NCI-H510A treated with DMSO at 0.1 percent for 48 hours (cell line): Measurements from ENCODE around the gene LRRC41.
"Not testable (repeated sequence)": the region's sequence is repeated elsewhere in the genome, so short reads cannot be mapped to it uniquely, and the experiment has no call there.

Experiments
- DNase-seq: peaks from one replicate; lab custom pipeline; 2025; lab: John Stamatoyannopoulos, UW

Gene LRRC41

GRCh38 chr1:46285730-46286477 lies 17.5 kb downstream of the LRRC41 start:
- peak; percentile 90 for DNase-seq

DNA sequence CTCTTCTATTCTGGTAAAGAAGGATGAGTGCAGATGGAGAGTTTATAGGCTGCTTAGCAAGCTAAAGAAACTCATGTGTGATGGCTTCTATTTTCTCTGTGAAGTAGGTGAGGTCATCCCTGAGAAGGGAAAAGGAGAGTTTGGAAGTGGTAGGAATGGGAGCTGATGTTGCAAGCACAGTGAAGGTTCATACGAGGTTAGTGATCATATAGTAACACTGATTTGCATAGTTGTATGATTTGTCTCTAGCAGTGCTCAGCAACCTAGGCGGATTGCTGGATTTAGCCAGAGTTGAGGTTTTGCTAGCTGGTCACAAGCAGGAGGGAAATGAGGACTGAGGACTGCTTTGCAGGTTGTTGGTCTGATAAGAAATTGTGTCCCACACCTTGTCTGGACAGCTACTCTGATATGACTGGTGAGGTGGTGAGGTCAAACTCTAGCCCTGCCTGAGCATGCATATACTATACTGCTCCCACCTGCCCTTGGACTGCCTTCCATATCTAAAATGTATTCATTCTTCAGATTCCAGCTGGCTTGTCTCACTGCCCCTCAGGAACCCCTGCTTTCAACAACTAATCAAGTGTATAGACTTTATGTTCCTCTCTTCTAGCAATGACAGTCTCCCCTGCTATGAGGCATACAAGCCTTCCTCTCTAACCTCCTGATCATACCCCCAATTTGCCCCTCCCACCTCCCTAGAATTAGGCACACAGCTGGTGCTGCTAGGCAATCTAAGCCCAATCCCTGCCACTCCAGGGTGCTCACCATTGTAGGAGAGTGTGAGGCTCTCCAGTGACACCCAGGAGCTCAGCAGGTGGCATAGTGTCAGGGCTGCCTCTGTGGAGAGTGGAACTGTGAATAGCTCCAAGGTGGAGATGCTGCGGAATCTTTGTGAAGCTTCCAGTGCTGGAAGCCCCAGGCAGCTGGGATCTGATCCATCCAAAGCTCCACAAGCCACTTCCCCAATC lies 18.5 kb downstream of the LRRC41 start:
- DNase-seq: peak; percentile 24

GRCh38 chr1:46284058-46284457 lies 19.4 kb downstream of the LRRC41 start:
- no peak for DNase-seq

GRCh38 chr1:46281021-46281420 lies 22.4 kb downstream of the LRRC41 start:
- DNase-seq: no peak

DNA sequence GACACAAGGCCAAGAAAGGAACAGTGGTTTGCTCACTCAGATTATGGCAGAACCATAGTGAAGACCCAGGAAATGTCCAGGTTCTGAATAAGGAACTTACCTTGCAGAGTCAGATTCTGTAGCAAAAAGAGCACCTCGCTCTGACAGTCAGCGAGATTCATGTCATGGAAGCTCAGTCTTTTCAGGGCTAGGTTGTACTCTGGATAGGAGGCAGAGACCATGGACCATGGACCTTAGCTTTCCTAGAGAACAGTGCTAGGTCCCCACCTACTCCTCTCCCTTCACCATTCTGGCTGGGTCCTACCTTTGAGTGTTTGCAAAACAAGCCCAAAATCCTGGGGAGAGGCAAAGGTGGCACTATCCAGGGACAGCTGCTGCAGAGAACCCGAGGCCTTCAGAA lies 23.3 kb downstream of the LRRC41 start:
- no peak for DNase-seq

DNA sequence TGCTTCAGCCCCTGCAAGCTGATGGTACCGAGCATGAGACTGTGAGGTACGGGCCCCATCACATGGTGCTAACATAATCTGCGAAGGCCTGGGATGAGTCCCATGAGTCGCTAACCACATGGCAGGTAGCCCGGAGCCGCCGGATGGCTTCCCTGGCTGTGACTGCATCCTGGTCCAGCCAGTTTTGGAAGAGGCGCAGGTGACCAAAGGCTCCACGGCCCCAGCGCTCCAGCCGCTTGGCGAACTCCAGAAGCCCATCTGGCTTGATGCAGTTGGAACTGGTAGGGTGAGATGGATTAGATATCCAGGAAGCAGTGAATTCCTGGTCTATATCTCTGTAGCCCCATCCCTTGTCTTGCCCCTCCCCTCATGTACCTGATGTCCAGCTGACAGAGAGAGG lies 24.6 kb downstream of the LRRC41 start:
- no peak for DNase-seq

DNA sequence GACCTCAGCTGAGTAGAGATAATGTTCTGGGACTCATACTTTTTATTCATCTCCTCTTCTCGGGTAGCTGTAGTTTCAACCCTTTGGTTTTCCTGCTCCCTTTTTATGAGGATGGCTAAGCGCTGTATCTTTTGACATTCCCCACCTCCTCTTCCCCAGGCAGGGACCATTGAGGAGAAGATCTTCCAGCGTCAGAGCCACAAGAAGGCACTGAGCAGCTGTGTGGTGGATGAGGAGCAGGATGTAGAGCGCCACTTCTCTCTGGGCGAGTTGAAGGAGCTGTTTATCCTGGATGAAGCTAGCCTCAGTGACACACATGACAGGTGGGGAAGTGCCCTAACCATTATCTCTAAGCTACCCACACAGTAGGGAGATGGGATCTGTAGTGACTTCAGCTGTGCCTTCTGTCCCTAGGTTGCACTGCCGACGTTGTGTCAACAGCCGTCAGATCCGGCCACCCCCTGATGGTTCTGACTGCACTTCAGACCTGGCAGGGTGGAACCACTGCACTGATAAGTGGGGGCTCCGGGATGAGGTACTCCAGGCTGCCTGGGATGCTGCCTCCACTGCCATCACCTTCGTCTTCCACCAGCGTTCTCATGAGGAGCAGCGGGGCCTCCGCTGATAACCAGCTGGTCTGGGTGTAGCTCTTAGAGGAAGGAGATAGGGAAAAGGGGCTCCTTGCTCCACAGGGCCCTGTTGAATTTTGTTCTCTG lies 25.6 kb downstream of the LRRC41 start:
- peak; percentile 46 for DNase-seq

GRCh38 chr1:46275030-46275337 lies 28.4 kb downstream of the LRRC41 start:
- no peak for DNase-seq

DNA sequence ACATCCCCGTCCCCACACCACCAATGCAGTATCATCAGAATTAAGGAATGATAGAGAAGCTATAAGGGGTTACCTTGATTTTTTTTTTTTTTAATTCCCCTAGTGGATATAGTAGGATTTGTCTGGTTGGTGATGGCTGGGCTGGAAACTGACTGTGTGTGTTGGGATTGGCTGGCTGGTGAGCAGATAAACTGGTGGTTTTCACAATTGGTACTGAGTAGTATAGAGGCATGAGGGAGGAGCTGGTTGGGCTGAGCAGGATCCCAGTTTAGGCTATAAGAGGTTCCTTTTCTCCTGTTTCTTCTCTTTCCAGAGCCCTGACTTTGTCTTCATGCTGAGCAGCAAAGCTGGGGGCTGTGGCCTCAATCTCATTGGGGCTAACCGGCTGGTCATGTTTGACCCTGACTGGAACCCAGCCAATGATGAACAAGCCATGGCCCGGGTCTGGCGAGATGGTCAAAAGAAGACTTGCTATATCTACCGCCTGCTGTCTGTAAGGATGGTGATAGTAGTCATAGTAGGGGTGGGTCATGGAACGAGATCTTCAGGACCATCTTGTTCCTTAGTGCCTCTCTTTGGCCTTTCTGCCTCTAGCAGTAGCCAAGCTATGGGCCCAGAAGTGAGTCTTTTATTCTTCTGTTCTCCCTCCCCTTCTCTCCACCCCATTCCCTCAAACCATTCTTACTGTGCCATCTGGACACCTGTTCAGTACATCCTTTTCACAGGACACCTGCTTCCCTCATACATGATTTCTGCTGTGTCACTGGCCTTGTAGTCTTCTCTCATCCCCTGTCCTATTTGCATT lies 29.0 kb downstream of the LRRC41 start:
- DNase-seq: no peak

- no peak for DNase-seq
Measured at GRCh38 chr1:46268578-46268977, 34.8 kb downstream of the LRRC41 start.

DNA sequence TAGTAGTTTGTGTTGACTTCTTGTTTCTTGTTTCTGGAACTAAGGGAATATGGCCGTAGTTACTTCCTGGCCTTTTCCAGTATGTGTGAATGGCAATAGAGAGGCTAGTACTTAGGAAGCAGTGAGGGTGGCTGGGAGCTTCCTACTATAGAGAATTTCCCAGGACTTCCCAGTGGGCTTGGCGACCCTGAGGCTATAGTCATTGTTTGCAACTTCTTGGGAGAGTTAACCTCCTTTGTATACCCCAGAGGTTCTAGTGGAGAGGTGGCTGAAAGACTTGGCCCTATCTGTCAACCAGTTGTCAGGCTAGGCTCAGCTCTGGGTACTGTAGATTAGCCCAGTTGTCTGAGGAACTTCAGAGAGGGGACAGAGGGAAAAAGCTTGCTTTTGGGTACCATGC lies 40.3 kb downstream of the LRRC41 start:
- DNase-seq: no peak

- no peak for DNase-seq
Measured at GRCh38 chr1:46262508-46262907, 40.9 kb downstream of the LRRC41 start.

DNA sequence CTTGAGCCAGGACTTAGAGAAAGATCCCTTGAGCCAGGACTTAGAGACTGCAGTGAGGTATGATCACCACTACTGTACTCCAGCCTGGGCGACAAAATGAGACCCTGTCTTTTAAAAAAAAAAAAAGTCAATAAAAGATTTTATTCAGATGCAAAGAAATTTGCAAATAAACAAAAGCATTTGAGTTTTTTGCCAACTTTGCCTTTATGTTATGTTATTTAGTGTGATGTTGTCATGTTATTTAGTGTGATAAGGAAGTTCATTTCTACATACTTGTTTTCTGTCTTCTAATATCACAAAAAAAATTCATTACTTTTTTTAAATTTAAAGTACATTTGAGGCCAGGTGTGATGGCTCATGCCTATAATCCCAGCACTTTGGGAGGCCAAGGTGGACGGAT lies 46.9 kb downstream of the LRRC41 start:
- no peak for DNase-seq

- no peak for DNase-seq
Measured at GRCh38 chr1:46254668-46255067, 48.7 kb downstream of the LRRC41 start.

- DNase-seq: peak; percentile 54
Measured at GRCh38 chr1:46248122-46248920, 55.1 kb downstream of the LRRC41 start.

DNA sequence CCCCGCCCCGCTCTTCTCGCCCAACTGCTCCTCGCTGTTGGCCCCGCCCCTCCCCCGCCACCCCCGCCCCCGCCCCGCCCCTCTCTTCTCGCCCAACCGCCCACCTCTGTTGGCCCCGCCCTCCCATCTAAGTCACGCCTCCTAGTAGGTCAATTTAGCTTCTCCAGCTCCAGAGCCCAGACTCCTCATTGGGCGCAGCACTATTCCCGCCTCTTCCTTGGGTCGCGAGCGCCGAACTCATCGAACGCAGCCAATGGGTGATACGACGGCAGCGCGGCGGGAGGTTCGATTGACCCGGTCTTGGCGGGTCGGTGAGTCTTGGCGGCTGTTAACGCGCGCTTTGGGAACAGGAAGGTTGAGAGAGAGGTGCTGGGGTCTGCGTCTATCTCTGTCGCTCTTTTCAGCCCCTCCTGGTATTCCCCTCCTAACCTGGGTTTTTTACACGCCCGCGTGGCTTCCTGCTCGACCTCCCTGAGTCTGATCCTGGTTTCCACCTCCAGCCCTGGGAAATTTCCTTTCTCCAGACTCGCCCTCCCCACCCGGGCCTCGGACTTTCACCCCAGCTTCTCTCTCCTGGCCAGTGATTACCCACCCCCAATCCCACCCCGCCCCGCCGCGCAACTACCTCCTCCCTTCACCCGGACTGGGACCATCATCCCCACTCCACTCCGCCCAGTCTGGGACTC lies 55.8 kb downstream of the LRRC41 start, which contains the start of gene RAD54L:
TSS of gene RAD54L (plus strand) at position 328 of the 686 bp plus-strand sequence. CDS start 643 bp downstream, outside the sequence.
- DNase-seq: peak; percentile 99

- DNase-seq: peak; percentile 99
Measured at GRCh38 chr1:46246548-46247435, 56.6 kb downstream of the LRRC41 start.

DNA sequence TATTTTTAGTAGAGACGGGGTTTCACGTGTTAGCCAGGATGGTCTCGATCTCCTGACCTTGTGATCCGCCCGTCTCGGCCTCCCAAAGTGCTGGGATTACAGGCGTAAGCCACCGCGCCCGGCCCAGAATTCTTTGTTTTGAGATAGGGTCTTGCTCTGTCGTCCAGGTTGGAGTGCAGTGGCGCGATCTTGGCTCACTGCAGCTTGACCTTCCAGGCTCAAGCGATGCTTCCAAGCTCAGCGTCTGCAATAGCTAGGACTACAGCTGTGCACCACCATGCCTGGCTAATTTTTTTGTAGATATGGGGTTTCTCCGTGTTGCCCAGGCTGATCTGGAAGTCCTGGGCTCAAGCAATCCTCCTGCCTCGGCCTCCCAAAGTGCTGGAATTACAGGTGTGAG lies 57.3 kb downstream of the LRRC41 start:
- DNase-seq: not testable (repeated sequence)
